NOMO-1 treated with DMSO at 0.1 percent for 48 hours (cell line): ENCODE data around the gene GM2A.
"Not testable (repeated sequence)": the region's sequence is repeated elsewhere in the genome, so short reads cannot be mapped to it uniquely, and the experiment has no call there.

ENCODE experiments used
- DNase-seq: peaks from one replicate; lab custom pipeline; 2025; ENCODE audit not compliant: unreplicated experiment; lab: John Stamatoyannopoulos, UW

Gene GM2A

GRCh38 chr5:151227918-151228447 lies 25.0 kb upstream of the GM2A start:
- no peak for DNase-seq

- DNase-seq, result no peak
These were observed 24.0 kb upstream of the GM2A start for GRCh38 chr5:151228986-151229385.

- no peak for DNase-seq
These were observed 22.8 kb upstream of the GM2A start for GRCh38 chr5:151230048-151230680.

- no peak for DNase-seq
These were observed 21.6 kb upstream of the GM2A start for GRCh38 chr5:151231359-151231758.

- DNase-seq, result no peak
These were observed 19.3 kb upstream of the GM2A start for GRCh38 chr5:151233616-151234085.

GRCh38 chr5:151234476-151235238 lies 18.3 kb upstream of the GM2A start:
- DNase-seq, result peak; percentile 52

- not testable (repeated sequence) for DNase-seq
These were observed 17.8 kb upstream of the GM2A start for GRCh38 chr5:151235239-151235571.

- DNase-seq, result no peak
These were observed 16.1 kb upstream of the GM2A start for GRCh38 chr5:151236888-151237287.

- no peak for DNase-seq
These were observed 15.3 kb upstream of the GM2A start for GRCh38 chr5:151237685-151238084.

GRCh38 chr5:151238303-151238741 lies 14.7 kb upstream of the GM2A start:
- no peak for DNase-seq

GRCh38 chr5:151239237-151239861 lies 13.6 kb upstream of the GM2A start:
- peak; percentile 22 for DNase-seq

- DNase-seq, result not testable (repeated sequence)
These were observed 12.6 kb upstream of the GM2A start for GRCh38 chr5:151240268-151240835.

GRCh38 chr5:151240924-151241635 lies 11.9 kb upstream of the GM2A start:
- no peak for DNase-seq

- no peak for DNase-seq
These were observed 9.9 kb upstream of the GM2A start for GRCh38 chr5:151243127-151243526.

GRCh38 chr5:151243564-151243963 lies 9.4 kb upstream of the GM2A start:
- no peak for DNase-seq

GRCh38 chr5:151244206-151244605 lies 8.8 kb upstream of the GM2A start:
- DNase-seq, result no peak

- no peak for DNase-seq
These were observed 7.2 kb upstream of the GM2A start for GRCh38 chr5:151245680-151246219.

GRCh38 chr5:151248651-151249050 lies 4.3 kb upstream of the GM2A start:
- DNase-seq, result no peak

GRCh38 chr5:151249281-151249680 lies 3.7 kb upstream of the GM2A start:
- DNase-seq, result peak; percentile 65

- no peak for DNase-seq
These were observed 2.5 kb upstream of the GM2A start for GRCh38 chr5:151250346-151251000.
